HEK293T (cell line): ENCODE measurements around the gene GLT8D1.

Source experiments
- CTCF ChIA-PET: fragments of 350-600 bp; formaldehyde crosslinking; extraction: SDS; loops from one replicate; lab custom pipeline; 2021; ENCODE audit warnings: antibody characterized with exemption, inconsistent platforms; lab: Yijun Ruan, JAX
- POLR2A ChIA-PET: fragments of 350-600 bp; formaldehyde crosslinking; extraction: SDS; loops from one replicate; lab custom pipeline; 2020; ENCODE audit warnings: antibody characterized with exemption, inconsistent platforms; lab: Yijun Ruan, JAX
- DNase-seq: peaks from one replicate; pipeline ENCODE4 v3.0.0; 2012; ENCODE audit warnings: mixed read lengths; ENCODE audit errors: extremely low spot score
- ARNT ChIP-seq: fragments of 450-650 bp; IDR thresholded peaks from 2 replicates; pipeline ENCODE4 v1.6.1; 2017; ENCODE audit warnings: mild to moderate bottlenecking
- BHLHE40 ChIP-seq: fragments of 450-650 bp; IDR thresholded peaks from 2 replicates; pipeline ENCODE4 v1.6.1; 2016; ENCODE audit warnings: mild to moderate bottlenecking, moderate library complexity, borderline replicate concordance
- CTBP1 ChIP-seq: fragments of 450-650 bp; IDR thresholded peaks from 2 replicates; pipeline ENCODE4 v1.6.1; 2016; ENCODE audit warnings: borderline replicate concordance
- ELF4 ChIP-seq: fragments of 450-650 bp; IDR thresholded peaks from 2 replicates; pipeline ENCODE4 v1.6.1; 2017; ENCODE audit warnings: antibody characterized with exemption
- FOXA1 ChIP-seq: fragments of 450-650 bp; IDR thresholded peaks from 2 replicates; pipeline ENCODE4 v1.6.1; 2016; ENCODE audit warnings: mild to moderate bottlenecking
- FOXK2 ChIP-seq: fragments of 450-650 bp; IDR thresholded peaks from 2 replicates; pipeline ENCODE4 v1.6.1; 2016; ENCODE audit warnings: mild to moderate bottlenecking
- FOXM1 ChIP-seq: fragments of 450-650 bp; IDR thresholded peaks from 2 replicates; pipeline ENCODE4 v1.6.1; 2017; ENCODE audit warnings: mild to moderate bottlenecking, borderline replicate concordance
- HDGF ChIP-seq: fragments of 450-650 bp; IDR thresholded peaks from 2 replicates; pipeline ENCODE4 v1.6.1; 2017; ENCODE audit warnings: antibody characterized with exemption, borderline replicate concordance
- L3MBTL2 ChIP-seq: fragments of 450-650 bp; conservative IDR thresholded peaks from 2 replicates; pipeline ENCODE4 v1.6.1; 2016; ENCODE audit warnings: mild to moderate bottlenecking
- LEF1 ChIP-seq: fragments of 450-650 bp; IDR thresholded peaks from 2 replicates; pipeline ENCODE4 v1.6.1; 2017; ENCODE audit warnings: mild to moderate bottlenecking, borderline replicate concordance
- NFRKB ChIP-seq: fragments of 450-650 bp; IDR thresholded peaks from 2 replicates; pipeline ENCODE4 v1.6.1; 2016; ENCODE audit warnings: mild to moderate bottlenecking, moderate library complexity
- SP1 ChIP-seq: fragments of 450-650 bp; IDR thresholded peaks from 2 replicates; pipeline ENCODE4 v1.6.1; 2017
- SUZ12 ChIP-seq: fragments of 450-650 bp; IDR thresholded peaks from 2 replicates; pipeline ENCODE4 v1.6.1; 2016; ENCODE audit warnings: mild to moderate bottlenecking
- TARDBP ChIP-seq: fragments of 450-650 bp; IDR thresholded peaks from 2 replicates; pipeline ENCODE4 v1.6.1; 2016
- ZNF384 ChIP-seq: fragments of 450-650 bp; IDR thresholded peaks from 2 replicates; pipeline ENCODE4 v1.6.1; 2016
- TF ChIP-seq, protein P1 (sequence below): fragments of 450-650 bp; IDR thresholded peaks from 2 replicates; pipeline ENCODE4 v1.6.1; 2016

GLT8D1 gene

GRCh38 chr3:52703341-52703740 is 2.2 kb downstream of the GLT8D1 start:
- ChIA-PET POLR2A (interaction anchor here (0.7 kb wide), 1 partner anchor 18 kb away, joined by 5 read pairs; no protein-coding TSS in a partner anchor), CTCF (no interaction called here)
- DNase-seq = no peak
- TF ChIP-seq BHLHE40 = no peak
- TF ChIP-seq FOXM1 = no peak
- no peak for TF ChIP-seq ELF4
- TF ChIP-seq, protein P1, sequence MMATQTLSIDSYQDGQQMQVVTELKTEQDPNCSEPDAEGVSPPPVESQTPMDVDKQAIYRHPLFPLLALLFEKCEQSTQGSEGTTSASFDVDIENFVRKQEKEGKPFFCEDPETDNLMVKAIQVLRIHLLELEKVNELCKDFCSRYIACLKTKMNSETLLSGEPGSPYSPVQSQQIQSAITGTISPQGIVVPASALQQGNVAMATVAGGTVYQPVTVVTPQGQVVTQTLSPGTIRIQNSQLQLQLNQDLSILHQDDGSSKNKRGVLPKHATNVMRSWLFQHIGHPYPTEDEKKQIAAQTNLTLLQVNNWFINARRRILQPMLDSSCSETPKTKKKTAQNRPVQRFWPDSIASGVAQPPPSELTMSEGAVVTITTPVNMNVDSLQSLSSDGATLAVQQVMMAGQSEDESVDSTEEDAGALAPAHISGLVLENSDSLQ = no peak
- no peak for TF ChIP-seq FOXA1
- TF ChIP-seq CTBP1 = no peak
- no peak for TF ChIP-seq SP1

- ChIA-PET CTCF (no interaction called here), POLR2A (interaction anchor here (3.3 kb wide), 1 partner anchor 8 kb away, joined by 14 read pairs; the partner anchor contains the start of genes GLT8D1 and SPCS1)
- DNase-seq = no peak
- TF ChIP-seq, protein P1 = no peak
- TF ChIP-seq ARNT (no peak), BHLHE40 (no peak), ZNF384 (no peak), CTBP1 (no peak), ELF4 (no peak), TARDBP (no peak), FOXA1 (no peak), FOXM1 (no peak), LEF1 (no peak), FOXK2 (no peak), SP1 (no peak)
Measured at GRCh38 chr3:52697632-52697965, 8.0 kb downstream of the GLT8D1 start.

GRCh38 chr3:52696830-52697631 is 8.6 kb downstream of the GLT8D1 start:
- TF ChIP-seq SUZ12 (no peak), ELF4 (no peak), FOXM1 (no peak), ARNT (no peak)
- no peak for DNase-seq
- POLR2A ChIA-PET = interaction anchor here (1.3 to 3.3 kb wide), 2 partner anchors 8 to 10 kb away, joined by 6 to 14 read pairs; partner anchors contain the start of genes GLT8D1 and SPCS1
- CTCF ChIA-PET = no interaction called here

DNA sequence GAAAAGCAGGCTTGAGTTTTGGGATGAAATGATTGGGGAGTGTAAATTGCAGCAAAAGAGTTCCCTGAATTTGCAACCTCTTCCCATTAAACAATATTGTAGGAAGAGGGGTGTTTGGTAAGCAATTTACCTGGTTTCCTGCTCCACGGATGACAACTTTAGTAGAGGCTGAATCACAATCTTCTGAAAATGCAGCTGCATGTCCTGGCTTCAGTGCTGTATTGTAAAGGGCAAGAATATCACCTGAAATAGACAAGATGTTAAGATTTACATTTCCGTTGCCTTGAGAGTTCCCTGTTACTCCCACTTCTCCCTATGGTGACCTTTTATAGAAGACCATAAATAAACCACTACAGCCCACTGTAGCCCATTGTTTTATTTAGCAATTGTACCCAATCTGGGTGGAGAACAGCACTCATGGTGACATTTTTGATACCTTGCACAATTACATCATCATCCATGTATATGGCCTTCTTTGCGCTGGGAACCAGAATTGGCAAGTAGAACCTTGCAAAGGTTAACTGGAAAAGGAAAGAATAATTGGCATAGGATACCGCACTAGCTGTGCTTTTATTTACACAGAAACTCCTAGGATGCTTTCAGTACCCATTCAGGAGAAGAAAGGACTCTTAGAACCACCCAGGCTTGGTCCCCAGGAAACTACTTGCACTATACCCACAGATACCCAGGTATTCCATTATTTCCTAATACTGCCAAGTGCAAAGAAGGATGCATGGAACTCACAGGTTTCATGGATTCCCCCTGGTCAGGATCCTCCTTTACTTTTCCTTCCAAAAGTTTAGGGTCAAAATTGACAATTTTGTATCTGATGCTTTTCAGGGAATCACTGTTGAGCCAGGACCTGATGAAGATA is 9.6 kb downstream of the GLT8D1 start:
- DNase-seq = no peak
- ChIA-PET CTCF (no interaction called here), POLR2A (interaction anchor here (1.0 to 3.3 kb wide), 3 partner anchors 8 to 9 kb away, joined by 3 to 14 read pairs (median 6); partner anchors contain the start of genes GLT8D1 and SPCS1)
- TF ChIP-seq HDGF = no peak
- TF ChIP-seq SUZ12 = no peak
- TF ChIP-seq TARDBP = no peak
- TF ChIP-seq NFRKB = no peak
- TF ChIP-seq ELF4 = peak; percentile 9; the same call in 1 of the 2 replicates
- TF ChIP-seq ARNT = no peak
- TF ChIP-seq L3MBTL2 = no peak

DNA sequence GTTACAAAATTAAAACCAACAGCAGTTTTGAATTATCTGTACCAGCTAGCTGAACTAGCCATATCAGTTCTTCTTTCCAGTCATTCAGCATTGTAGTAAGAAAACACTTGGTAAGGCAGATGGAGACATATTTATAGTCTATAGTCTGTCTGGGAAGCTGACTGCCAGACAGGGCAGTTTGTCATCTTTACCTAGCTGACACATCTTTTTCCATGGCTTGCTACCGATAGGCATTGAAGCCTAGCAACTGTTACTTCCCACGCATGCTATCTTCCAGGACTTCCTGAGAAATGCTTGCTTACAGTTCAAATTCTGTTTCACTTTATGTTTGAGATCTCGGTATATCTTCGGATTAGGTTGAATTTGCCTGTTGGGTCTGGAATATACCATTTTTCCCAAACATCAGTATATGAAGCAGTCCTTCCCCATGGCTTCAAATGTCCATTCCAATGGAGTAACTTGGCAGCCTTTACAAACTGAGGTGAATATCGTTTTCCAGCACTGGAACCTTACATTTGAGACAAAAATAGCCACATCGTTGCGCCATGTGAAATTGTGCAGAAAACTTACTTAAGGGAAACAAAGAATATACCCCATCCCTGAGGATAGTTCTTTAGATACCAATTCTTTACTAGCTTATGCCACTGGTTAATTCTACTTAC is 10.9 kb downstream of the GLT8D1 start:
- DNase-seq = no peak
- ChIA-PET CTCF (interaction anchor here (0.7 kb wide), 1 partner anchor 11 kb away, joined by 3 read pairs; the partner anchor contains the start of gene GLT8D1), POLR2A (interaction anchor here (1.2 to 3.3 kb wide), 2 partner anchors 10 to 11 kb away, joined by 3 to 14 read pairs; partner anchors contain the start of genes GLT8D1 and SPCS1)
- TF ChIP-seq BHLHE40 (no peak), L3MBTL2 (no peak), LEF1 (no peak), TARDBP (no peak), NFRKB (no peak), FOXK2 (no peak), FOXM1 (no peak), FOXA1 (no peak), SP1 (no peak), HDGF (no peak), ELF4 (no peak), CTBP1 (no peak), ZNF384 (no peak), ARNT (no peak)
- TF ChIP-seq, protein P1 = no peak
